Measurements from ENCODE around the gene RAB3GAP2. TPM values are rescaled to one million over a fixed set of nuclear protein-coding genes. Genes with fewer than 3 reads are reported as not detected.

Gene RAB3GAP2
- total RNA-seq, 4 donors from 2014 or later = 9.4 to 47.6 (median 33.5) TPM

- Histone ChIP-seq H3K27ac (no peak overlapping the region), H3K9me3 (no peaks in the 10 kb centered on the region), H3K27me3 (no peaks in the 10 kb centered on the region), H3K4me1 (no peaks in the 10 kb centered on the region), H3K36me3 (no peaks in the 10 kb centered on the region), H3K4me3 (no peak overlapping the region)
- intact Hi-C loops (cut with DNase I; ENCODE audit: low total_unique reads) = no loop called here
- DNase-seq = no peak
- TF ChIP-seq POLR2A (IDR thresholded peaks at IDR 0.05) (no peak), CTCF (IDR thresholded peaks at IDR 0.05) (no peak)
Observed at GRCh38 chr1:220127076-220127475, 145.2 kb downstream of the RAB3GAP2 start.

DNA sequence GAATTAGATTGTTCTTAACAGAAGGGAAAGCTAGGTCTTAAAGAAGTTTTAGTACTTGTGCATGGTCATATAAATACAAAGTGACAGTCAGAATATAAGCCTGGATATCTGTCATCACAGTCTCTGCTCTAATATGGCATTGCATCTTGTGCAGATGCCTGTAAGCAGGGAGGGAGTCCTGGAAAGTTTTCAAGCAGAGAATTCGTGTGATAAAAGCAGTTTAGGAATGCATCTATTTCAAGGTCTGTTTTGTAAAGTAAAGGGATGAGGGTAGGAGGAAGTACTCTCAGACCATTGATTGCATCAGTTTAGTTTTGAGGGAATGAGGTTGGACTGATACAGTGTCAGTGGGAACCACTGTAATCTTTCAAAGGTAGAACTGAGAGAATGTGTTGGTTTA lies 147.7 kb downstream of the RAB3GAP2 start:
- no peaks in the 10 kb centered on the region for H3K36me3 ChIP-seq
- no peaks in the 10 kb centered on the region for H3K9me3 ChIP-seq
- intact Hi-C loops (cut with DNase I; ENCODE audit: low total_unique reads) = no loop called here
- H3K4me1 ChIP-seq = no peaks in the 10 kb centered on the region
- no peaks in the 10 kb centered on the region for H3K27me3 ChIP-seq
- no peak for TF ChIP-seq POLR2A (IDR thresholded peaks at IDR 0.05)
- no peak for TF ChIP-seq CTCF (IDR thresholded peaks at IDR 0.05)
- H3K4me3 ChIP-seq = no peak overlapping the region
- H3K27ac ChIP-seq = no peak overlapping the region
- DNase-seq = no peak

GRCh38 chr1:220123889-220124288 lies 148.4 kb downstream of the RAB3GAP2 start:
- no peaks in the 10 kb centered on the region for H3K9me3 ChIP-seq
- no peaks in the 10 kb centered on the region for H3K36me3 ChIP-seq
- TF ChIP-seq POLR2A (IDR thresholded peaks at IDR 0.05) (no peak), CTCF (IDR thresholded peaks at IDR 0.05) (no peak)
- H3K4me1 ChIP-seq = no peaks in the 10 kb centered on the region
- no peak for DNase-seq
- H3K27ac ChIP-seq = no peak overlapping the region
- no peaks in the 10 kb centered on the region for H3K27me3 ChIP-seq
- no peak overlapping the region for H3K4me3 ChIP-seq
- intact Hi-C loops (cut with DNase I; ENCODE audit: low total_unique reads) = no loop called here

DNA sequence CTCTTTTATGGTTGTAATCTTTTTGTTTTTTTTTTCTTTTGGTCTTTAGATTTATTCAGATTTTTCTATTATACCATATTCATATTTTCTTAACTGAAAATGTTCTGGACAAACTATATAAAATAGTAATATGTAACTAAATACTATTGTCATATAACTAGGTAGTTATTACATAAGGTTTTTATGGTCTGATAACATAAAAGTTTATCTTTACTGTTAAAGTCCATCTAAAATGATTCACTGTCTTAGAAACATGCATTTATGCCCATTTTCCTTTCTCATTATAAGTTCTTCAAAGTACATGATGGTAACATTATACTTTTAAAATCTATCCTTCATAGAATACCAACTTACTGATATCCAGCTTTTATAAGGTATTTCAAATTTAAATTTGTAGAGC lies 149.2 kb downstream of the RAB3GAP2 start:
- intact Hi-C loops (cut with DNase I; ENCODE audit: low total_unique reads) = no loop called here
- H3K27ac ChIP-seq = no peak overlapping the region
- peaks cover 0 to 5% of the 10 kb centered on the region in 2 donors for H3K4me1 ChIP-seq
- H3K4me3 ChIP-seq = no peak overlapping the region
- H3K36me3 ChIP-seq = no peaks in the 10 kb centered on the region
- H3K27me3 ChIP-seq = no peaks in the 10 kb centered on the region
- TF ChIP-seq CTCF (IDR thresholded peaks at IDR 0.05) (no peak), POLR2A (IDR thresholded peaks at IDR 0.05) (no peak)
- H3K9me3 ChIP-seq = no peaks in the 10 kb centered on the region
- DNase-seq = no peak

DNA sequence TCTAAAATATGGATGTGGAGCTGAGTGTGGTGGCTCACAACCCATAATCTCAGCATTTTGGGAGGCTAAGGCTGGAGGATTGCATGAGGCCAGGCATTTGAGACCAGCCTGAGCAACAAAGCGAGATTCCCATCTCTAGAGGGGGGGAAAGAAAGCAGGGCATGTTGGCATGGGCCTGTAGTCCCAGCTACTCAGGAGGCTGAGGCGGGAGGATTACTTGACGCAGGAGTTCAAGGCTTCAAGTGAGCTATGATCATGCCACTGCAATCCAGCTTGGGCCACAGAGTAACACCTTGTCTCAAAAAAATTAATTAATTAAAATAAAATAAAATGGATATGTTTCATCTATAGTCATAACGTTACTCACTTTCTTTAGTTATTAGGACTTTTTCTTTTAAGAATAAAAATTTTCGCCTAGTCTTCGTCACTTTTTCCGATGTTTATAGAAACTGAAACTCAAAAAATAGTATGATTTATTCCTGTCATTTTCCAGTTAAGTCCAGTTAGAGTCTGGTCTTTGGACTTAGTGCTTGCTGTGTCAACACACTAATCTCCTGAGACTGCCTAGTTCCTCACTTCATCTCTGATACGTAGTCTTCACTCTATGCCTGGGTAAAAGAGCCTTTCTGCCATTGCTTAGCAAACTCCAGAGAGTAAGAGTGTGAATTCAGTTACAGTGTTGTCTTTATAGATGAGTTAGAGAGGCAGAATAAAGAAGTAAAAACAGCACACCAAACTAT lies 150.3 kb downstream of the RAB3GAP2 start:
- TF ChIP-seq CTCF (IDR thresholded peaks at IDR 0.05) (no peak), POLR2A (IDR thresholded peaks at IDR 0.05) (no peak)
- Histone ChIP-seq H3K36me3 (no peaks in the 10 kb centered on the region), H3K4me3 (no peak overlapping the region), H3K27ac (no peak overlapping the region), H3K4me1 (peaks cover 0 to 5% of the 10 kb centered on the region in 2 donors), H3K9me3 (no peaks in the 10 kb centered on the region), H3K27me3 (no peaks in the 10 kb centered on the region)
- intact Hi-C loops (cut with DNase I; ENCODE audit: low total_unique reads) = no loop called here
- no peak for DNase-seq

Data from uterus (tissue), 4 donors.